ENCODE results near the gene SYNE1.

- no peak for TF ChIP-seq CTCF (IDR thresholded peaks at IDR 0.05)
- TF ChIP-seq EZH2phosphoT487 (IDR thresholded peaks at IDR 0.05) = no peak
Measured at GRCh38 chr6:152634773-152635172, 2.4 kb downstream of the SYNE1 start.

Data from neural progenitor cell (in vitro differentiated cells).